Smooth muscle cell (in vitro differentiated cells): ENCODE measurements around the gene GREB1L. TPM values are rescaled to one million over a fixed set of nuclear protein-coding genes. Genes with fewer than 3 reads are reported as not detected.
"Not testable (repeated sequence)": the region's sequence is repeated elsewhere in the genome, so short reads cannot be mapped to it uniquely, and the experiment has no call there.

Experiments
- DNase-seq: peaks from one replicate; lab custom pipeline; 2025; ENCODE audit not compliant: unreplicated experiment; lab: John Stamatoyannopoulos, UW
- H2AFZ ChIP-seq: fragments of 200-600 bp; sonication (generic); 2 replicates; pipeline ENCODE4 v1.6.0; 2016; ENCODE audit warnings: antibody characterized with exemption, low read depth, mild to moderate bottlenecking
- H3F3A ChIP-seq: fragments of 200-600 bp; sonication (generic); 2 replicates; pipeline ENCODE4 v1.6.0; 2017; ENCODE audit warnings: antibody characterized with exemption, low read depth
- H3K27ac ChIP-seq: fragments of 200-600 bp; sonication (generic); 2 replicates; pipeline ENCODE4 v1.5.1; 2016; ENCODE audit warnings: low read depth, mild to moderate bottlenecking
- H3K27me3 ChIP-seq: fragments of 200-600 bp; sonication (generic); 2 replicates; pipeline ENCODE4 v1.6.1; 2016; ENCODE audit warnings: low read depth, mild to moderate bottlenecking
- H3K36me3 ChIP-seq: fragments of 200-600 bp; sonication (generic); 2 replicates; pipeline ENCODE4 v1.5.1; 2016; ENCODE audit warnings: low read depth
- H3K4me1 ChIP-seq: fragments of 200-600 bp; sonication (generic); 2 replicates; pipeline ENCODE4 v1.5.1; 2016; ENCODE audit warnings: low read depth
- H3K4me2 ChIP-seq: fragments of 200-600 bp; sonication (generic); 2 replicates; pipeline ENCODE4 v1.6.0; 2016; ENCODE audit warnings: mild to moderate bottlenecking
- H3K4me3 ChIP-seq: fragments of 200-600 bp; sonication (generic); 2 replicates; pipeline ENCODE4 v1.5.1; 2016; ENCODE audit warnings: mild to moderate bottlenecking
- H3K79me2 ChIP-seq: fragments of 200-600 bp; sonication (generic); 2 replicates; pipeline ENCODE4 v1.6.0; 2016; ENCODE audit warnings: low read depth, mild to moderate bottlenecking
- H3K9ac ChIP-seq: fragments of 200-600 bp; sonication (generic); 2 replicates; pipeline ENCODE4 v1.6.0; 2016; ENCODE audit warnings: low read depth
- H3K9me3 ChIP-seq: fragments of 200-600 bp; sonication (generic); replicated peaks from 2 replicates; pipeline ENCODE4 v1.5.1; 2016; ENCODE audit warnings: low read depth
- H4K20me1 ChIP-seq: fragments of 200-600 bp; sonication (generic); 2 replicates; pipeline ENCODE4 v1.6.0; 2016; ENCODE audit warnings: low read depth
- CTCF ChIP-seq: fragments of 200-600 bp; sonication (generic); IDR thresholded peaks from 2 replicates; pipeline ENCODE4 v1.5.1; 2017; ENCODE audit warnings: borderline replicate concordance, mild to moderate bottlenecking, antibody characterized with exemption; ENCODE audit not compliant: insufficient read depth, poor library complexity, severe bottlenecking
- WGBS: methylation state at CpG from one replicate; pipeline ENCODE4 v1.1.7; 2016; ENCODE audit warnings: low lambda C conversion rate; 5-methylcytosine and 5-hydroxymethylcytosine counted together
- polyA plus RNA-seq: library from polyadenylated mRNA; unstranded; fragments of >200 nt; fragmentation: Nextera tagmentation; extraction: Ambion mirVana; gene quantifications from 2 replicates; pipeline ENCODE4 v1.2.1, GENCODE V29; 2016
- total RNA-seq: library from RNA; depleted of rRNA; stranded (reverse); fragments of >200 nt; gene quantifications from 2 replicates; pipeline ENCODE4 v1.2.3, GENCODE V29; 2014

GREB1L gene
- total and polyA plus RNA-seq, 2 experiments from 2014 or later: 4.0 to 15.3 TPM

DNA sequence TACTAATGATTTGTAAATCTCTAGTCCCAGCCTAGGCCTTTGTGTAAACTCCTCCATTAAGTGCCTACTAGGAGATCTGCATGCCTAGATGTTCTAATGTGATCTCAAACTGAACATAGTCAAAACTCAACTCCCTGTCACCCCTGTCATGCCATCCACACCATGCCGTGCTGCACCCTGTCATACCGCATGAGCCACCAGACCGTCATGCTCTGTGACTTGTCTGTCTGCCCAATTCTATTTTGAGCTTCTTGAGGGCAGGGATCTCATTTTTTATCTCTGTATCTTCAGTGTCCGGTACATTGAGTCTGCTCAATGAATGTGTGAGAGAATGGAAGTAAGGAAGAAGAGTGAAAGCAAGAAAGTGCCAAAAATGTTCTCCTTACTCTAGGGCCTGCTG, 35.5 kb downstream of the GREB1L start:
- no peak for TF ChIP-seq CTCF
- Histone ChIP-seq H3K4me1 (no peaks in the 10 kb centered on the region), H3K9me3 (no peaks in the 10 kb centered on the region)

GRCh38 chr18:21278218-21278617, 36.2 kb downstream of the GREB1L start:
- not testable (repeated sequence) for H3K4me2 ChIP-seq, H3K4me3 ChIP-seq, DNase-seq, H3K36me3 ChIP-seq, H3K27ac ChIP-seq, H4K20me1 ChIP-seq, H3K9ac ChIP-seq, H3K79me2 ChIP-seq, H2AFZ ChIP-seq, H3F3A ChIP-seq, H3K9me3 ChIP-seq, H3K27me3 ChIP-seq, H3K4me1 ChIP-seq
- 95% methylated on average over 5 of the region's 6 CpGs for WGBS

More for the DNA sequence above, 35.5 kb downstream of the GREB1L start:
- no peaks in the 10 kb centered on the region for H4K20me1 ChIP-seq
- no peak overlapping the region for H3K9ac ChIP-seq
- no peak overlapping the region for H3K4me3 ChIP-seq
- H3K27ac ChIP-seq: no peak overlapping the region
- H3K4me2 ChIP-seq: no peak overlapping the region
- no peaks in the 10 kb centered on the region for H3K36me3 ChIP-seq
- no peak overlapping the region for H2AFZ ChIP-seq
- no peak for DNase-seq
- H3K79me2 ChIP-seq: peaks cover 3% of the 10 kb centered on the region
- 96% methylated on average over 4 of the region's 4 CpGs for WGBS
- H3K27me3 ChIP-seq: no peaks in the 10 kb centered on the region
- H3F3A ChIP-seq: no peaks in the 10 kb centered on the region

- no peak for TF ChIP-seq CTCF
- Histone ChIP-seq H3K4me1 (peaks cover under 1% of the 10 kb centered on the region), H3K9ac (no peak overlapping the region), H3K4me3 (no peak overlapping the region), H2AFZ (no peak overlapping the region), H3K79me2 (peaks cover 17% of the 10 kb centered on the region), H3K36me3 (no peaks in the 10 kb centered on the region), H3K27ac (no peak overlapping the region), H3K27me3 (no peaks in the 10 kb centered on the region), H3K9me3 (no peaks in the 10 kb centered on the region), H4K20me1 (no peaks in the 10 kb centered on the region), H3F3A (no peaks in the 10 kb centered on the region), H3K4me2 (no peak overlapping the region)
- no peak for DNase-seq
These were observed 39.6 kb downstream of the GREB1L start for GRCh38 chr18:21281603-21282002.

- H3K9me3 ChIP-seq: no peaks in the 10 kb centered on the region
- H3K4me2 ChIP-seq: no peak overlapping the region
- H3K9ac ChIP-seq: no peak overlapping the region
- WGBS: 93% methylated on average over 3 of the region's 3 CpGs
- H4K20me1 ChIP-seq: no peaks in the 10 kb centered on the region
- no peaks in the 10 kb centered on the region for H3F3A ChIP-seq
- H3K79me2 ChIP-seq: peaks cover 17% of the 10 kb centered on the region
- H3K4me3 ChIP-seq: no peak overlapping the region
- no peaks in the 10 kb centered on the region for H3K36me3 ChIP-seq
- no peak for TF ChIP-seq CTCF
- H2AFZ ChIP-seq: no peak overlapping the region
- no peak overlapping the region for H3K27ac ChIP-seq
- no peak for DNase-seq
- no peaks in the 10 kb centered on the region for H3K27me3 ChIP-seq
- peaks cover 3% of the 10 kb centered on the region for H3K4me1 ChIP-seq
These were observed 42.5 kb downstream of the GREB1L start for GRCh38 chr18:21284540-21284939.
